Left ventricle myocardium inferior (tissue), 1 donor: ENCODE measurements around the gene TM4SF5. TPM values are rescaled to one million over a fixed set of nuclear protein-coding genes. Genes with fewer than 3 reads are reported as not detected.

Experiments used
- DNase-seq: peaks from one replicate; pipeline ENCODE4 v3.0.0-alpha.2; 2020
- H3K27ac ChIP-seq: fragments of 200-600 bp; replicated peaks from 2 replicates; pipeline ENCODE4 v1.8.0; 2021
- H3K27me3 ChIP-seq: fragments of 200-600 bp; 2 replicates; pipeline ENCODE4 v1.8.0; 2021; ENCODE audit warnings: low read depth
- H3K36me3 ChIP-seq: fragments of 200-600 bp; 2 replicates; pipeline ENCODE4 v1.8.0; 2021
- H3K4me1 ChIP-seq: fragments of 200-600 bp; 2 replicates; pipeline ENCODE4 v1.8.0; 2021
- H3K4me3 ChIP-seq: fragments of 200-600 bp; 2 replicates; pipeline ENCODE4 v1.8.0; 2021; ENCODE audit warnings: mild to moderate bottlenecking, moderate library complexity
- H3K9me3 ChIP-seq: fragments of 200-600 bp; replicated peaks from 2 replicates; pipeline ENCODE4 v1.8.0; 2021
- intact Hi-C: fragments of 100-400 bp; cut with micrococcal nuclease; formaldehyde crosslinking; loops from one replicate; pipeline ENCODE4 v1.11.0; 2022
- total RNA-seq: library from RNA; stranded (reverse); fragmentation: NEBNext Ultra II Directional; extraction: Animal tissue kit (Norgen Biotek cat#: 25700); gene quantifications from one replicate; pipeline ENCODE4 v1.2.1, GENCODE V29; 2021
- TF ChIP-seq, protein P1 (sequence below): fragments of 200-600 bp; IDR thresholded peaks from 2 replicates; pipeline ENCODE4 v1.8.0; 2021; ENCODE audit warnings: antibody characterized with exemption, mild to moderate bottlenecking, borderline replicate concordance
- donor health status: DM: no; HTN: yes; CAD: no; lungs with severe emphysema.

TM4SF5 gene
- total RNA-seq, 1 donor from 2014 or later: not detected

DNA sequence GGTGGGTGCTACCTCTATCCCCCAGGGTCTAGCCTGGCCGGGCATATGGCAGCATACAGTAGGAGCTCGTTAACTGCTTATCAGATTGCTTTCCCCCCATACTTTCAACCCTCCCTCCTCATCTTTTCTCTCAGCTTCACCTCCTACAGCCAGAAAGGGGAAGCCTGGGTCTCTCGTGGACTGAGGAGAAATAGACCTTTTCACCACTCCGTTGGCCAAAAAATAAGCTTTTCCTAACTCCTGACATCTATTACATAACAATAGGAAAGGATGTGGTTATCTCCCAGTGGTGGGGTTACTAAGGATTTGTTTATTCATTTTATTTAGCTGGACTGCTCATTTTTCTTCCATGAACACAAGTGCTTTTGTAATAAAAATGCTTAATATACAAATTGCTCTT is 23.0 kb upstream of the TM4SF5 start:
- no peak overlapping the region for H3K27ac ChIP-seq
- no peak for DNase-seq
- H3K27me3 ChIP-seq: peaks cover 70% of the 10 kb centered on the region
- peaks cover 21% of the 10 kb centered on the region for H3K4me1 ChIP-seq
- H3K9me3 ChIP-seq: no peaks in the 10 kb centered on the region
- no peak overlapping the region for H3K4me3 ChIP-seq
- TF ChIP-seq, protein P1, sequence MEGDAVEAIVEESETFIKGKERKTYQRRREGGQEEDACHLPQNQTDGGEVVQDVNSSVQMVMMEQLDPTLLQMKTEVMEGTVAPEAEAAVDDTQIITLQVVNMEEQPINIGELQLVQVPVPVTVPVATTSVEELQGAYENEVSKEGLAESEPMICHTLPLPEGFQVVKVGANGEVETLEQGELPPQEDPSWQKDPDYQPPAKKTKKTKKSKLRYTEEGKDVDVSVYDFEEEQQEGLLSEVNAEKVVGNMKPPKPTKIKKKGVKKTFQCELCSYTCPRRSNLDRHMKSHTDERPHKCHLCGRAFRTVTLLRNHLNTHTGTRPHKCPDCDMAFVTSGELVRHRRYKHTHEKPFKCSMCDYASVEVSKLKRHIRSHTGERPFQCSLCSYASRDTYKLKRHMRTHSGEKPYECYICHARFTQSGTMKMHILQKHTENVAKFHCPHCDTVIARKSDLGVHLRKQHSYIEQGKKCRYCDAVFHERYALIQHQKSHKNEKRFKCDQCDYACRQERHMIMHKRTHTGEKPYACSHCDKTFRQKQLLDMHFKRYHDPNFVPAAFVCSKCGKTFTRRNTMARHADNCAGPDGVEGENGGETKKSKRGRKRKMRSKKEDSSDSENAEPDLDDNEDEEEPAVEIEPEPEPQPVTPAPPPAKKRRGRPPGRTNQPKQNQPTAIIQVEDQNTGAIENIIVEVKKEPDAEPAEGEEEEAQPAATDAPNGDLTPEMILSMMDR: no peak
- intact Hi-C loops: no loop called here
- no peaks in the 10 kb centered on the region for H3K36me3 ChIP-seq

DNA sequence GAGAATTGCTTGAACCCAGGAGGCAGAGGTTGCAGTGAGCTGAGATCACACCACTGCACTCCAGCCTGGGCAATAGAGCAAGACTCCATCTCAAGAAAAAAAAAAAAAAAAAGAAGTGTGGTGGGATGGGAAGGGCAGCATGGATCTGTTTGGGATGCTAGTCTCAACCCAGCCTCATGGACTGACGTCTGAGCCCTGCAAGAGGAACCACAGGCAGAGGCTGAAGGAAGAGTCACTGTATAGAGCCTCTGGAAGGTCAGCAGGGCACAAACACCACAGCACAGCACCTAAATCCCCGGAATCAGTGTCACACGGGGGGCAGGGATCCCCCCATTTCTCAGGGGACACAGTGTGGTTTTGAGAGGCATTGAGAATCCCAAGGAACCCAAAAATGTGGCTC is 21.1 kb upstream of the TM4SF5 start:
- Histone ChIP-seq H3K36me3 (no peaks in the 10 kb centered on the region), H3K27me3 (peaks cover 69% of the 10 kb centered on the region), H3K27ac (no peak overlapping the region), H3K9me3 (no peaks in the 10 kb centered on the region), H3K4me3 (no peak overlapping the region), H3K4me1 (peaks cover 12% of the 10 kb centered on the region)
- no peak for DNase-seq
- TF ChIP-seq, protein P1: no peak
- intact Hi-C loops: no loop called here

GRCh38 chr17:4751932-4752331 is 19.8 kb upstream of the TM4SF5 start:
- TF ChIP-seq, protein P1: no peak
- intact Hi-C loops: no loop called here
- Histone ChIP-seq H3K4me1 (peaks cover 11% of the 10 kb centered on the region), H3K9me3 (no peaks in the 10 kb centered on the region), H3K4me3 (no peak overlapping the region), H3K27ac (no peak overlapping the region), H3K36me3 (no peaks in the 10 kb centered on the region), H3K27me3 (peaks cover 62% of the 10 kb centered on the region)
- DNase-seq: no peak

- Histone ChIP-seq H3K27ac (no peak overlapping the region), H3K27me3 (peaks cover 70% of the 10 kb centered on the region), H3K9me3 (no peaks in the 10 kb centered on the region), H3K36me3 (no peaks in the 10 kb centered on the region), H3K4me3 (no peak overlapping the region), H3K4me1 (peaks cover 2% of the 10 kb centered on the region)
- TF ChIP-seq, protein P1: no peak
- intact Hi-C loops: no loop called here
- no peak for DNase-seq
Measured at GRCh38 chr17:4753392-4753791, 18.3 kb upstream of the TM4SF5 start.

DNA sequence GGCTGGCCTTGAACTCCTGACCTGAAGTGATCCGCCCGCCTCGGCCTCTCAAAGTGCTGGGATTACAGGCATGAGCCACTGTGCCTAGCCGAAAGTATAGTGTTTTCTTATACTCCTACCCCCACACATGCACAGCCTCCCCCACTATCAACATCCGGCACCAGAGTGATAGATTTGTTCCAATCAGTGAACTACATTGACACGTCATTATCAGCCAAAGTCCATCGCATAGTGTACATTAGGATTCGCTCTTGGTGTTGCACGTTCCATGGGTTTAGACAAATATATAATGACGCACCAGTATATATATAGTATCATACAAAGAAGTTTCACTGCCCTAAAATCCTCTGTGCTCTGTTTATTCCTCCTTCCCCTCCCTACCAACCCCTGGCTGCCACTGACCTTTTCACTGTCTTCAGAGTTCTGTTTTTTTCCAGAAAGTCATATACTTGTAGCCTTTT is 11.9 kb upstream of the TM4SF5 start:
- H3K9me3 ChIP-seq: no peaks in the 10 kb centered on the region

More for the DNA sequence above, 11.9 kb upstream of the TM4SF5 start:
- Histone ChIP-seq H3K4me3 (no peak overlapping the region), H3K27me3 (peaks cover 50% of the 10 kb centered on the region), H3K36me3 (no peaks in the 10 kb centered on the region), H3K4me1 (no peaks in the 10 kb centered on the region), H3K27ac (no peak overlapping the region)
- no peak for DNase-seq
- intact Hi-C loops: no loop called here
- TF ChIP-seq, protein P1: no peak
